ENCODE data around the gene BNC2. TPM values are rescaled to one million over a fixed set of nuclear protein-coding genes. Genes with fewer than 3 reads are reported as not detected.
"Not testable (repeated sequence)": the region's sequence is repeated elsewhere in the genome, so short reads cannot be mapped to it uniquely, and the experiment has no call there.

BNC2 gene
- total RNA-seq, 1 experiment from 2014 or later, result not detected

GRCh38 chr9:16446636-16447035, 423.8 kb downstream of the BNC2 start:
- no peak overlapping the region for H3K4me3 Mint-ChIP-seq (ENCODE audit: low read depth, unreplicated experiment)
- no peak for DNase-seq
- BruUV-seq (replicated peaks), result no TSS peak
- intact Hi-C loops (cut with micrococcal nuclease; ENCODE audit: unreplicated experiment), result loop anchor here (10.0 kb wide), 1 partner anchor 252 kb away; no protein-coding TSS in a partner anchor
- TF ChIP-seq CTCF (IDR thresholded peaks at IDR 0.05; ENCODE audit: unreplicated experiment), result no peak
- H3K27me3 Mint-ChIP-seq (ENCODE audit: unreplicated experiment), result no peaks in the 10 kb centered on the region
- H3K4me1 Mint-ChIP-seq (ENCODE audit: low read depth, unreplicated experiment), result peaks cover 6% of the 10 kb centered on the region
- H3K27ac Mint-ChIP-seq (ENCODE audit: unreplicated experiment), result no peak overlapping the region
- CTCF ChIA-PET, result no interaction called here
- H3K36me3 Mint-ChIP-seq (ENCODE audit: insufficient read depth, unreplicated experiment), result no peaks in the 10 kb centered on the region
- no peaks in the 10 kb centered on the region for H3K9me3 Mint-ChIP-seq (ENCODE audit: low read depth, unreplicated experiment)

GRCh38 chr9:16445141-16445920, 425.1 kb downstream of the BNC2 start:
- no peak for TF ChIP-seq CTCF (IDR thresholded peaks at IDR 0.05; ENCODE audit: unreplicated experiment)
- Mint-ChIP-seq H3K27me3 (ENCODE audit: unreplicated experiment) (no peaks in the 10 kb centered on the region), H3K36me3 (ENCODE audit: insufficient read depth, unreplicated experiment) (no peaks in the 10 kb centered on the region), H3K4me1 (ENCODE audit: low read depth, unreplicated experiment) (peaks cover 6% of the 10 kb centered on the region), H3K9me3 (ENCODE audit: low read depth, unreplicated experiment) (no peaks in the 10 kb centered on the region), H3K27ac (ENCODE audit: unreplicated experiment) (no peak overlapping the region), H3K4me3 (ENCODE audit: low read depth, unreplicated experiment) (no peak overlapping the region)
- CTCF ChIA-PET, result interaction anchor here (0.6 kb wide), 1 partner anchor 743 kb away, joined by 4 read pairs; no protein-coding TSS in a partner anchor
- DNase-seq, result no peak
- intact Hi-C loops (cut with micrococcal nuclease; ENCODE audit: unreplicated experiment), result loop anchor here (10.0 kb wide), 1 partner anchor 251 kb away; no protein-coding TSS in a partner anchor
- no TSS peak for BruUV-seq (replicated peaks)

GRCh38 chr9:16442622-16443021, 427.8 kb downstream of the BNC2 start:
- H3K9me3 Mint-ChIP-seq (ENCODE audit: low read depth, unreplicated experiment), result peaks cover 2% of the 10 kb centered on the region
- H3K4me1 Mint-ChIP-seq (ENCODE audit: low read depth, unreplicated experiment), result peaks cover 6% of the 10 kb centered on the region
- H3K27ac Mint-ChIP-seq (ENCODE audit: unreplicated experiment), result no peak overlapping the region
- intact Hi-C loops (cut with micrococcal nuclease; ENCODE audit: unreplicated experiment), result loop anchor here (10.0 kb wide), 1 partner anchor 248 kb away; no protein-coding TSS in a partner anchor
- TF ChIP-seq CTCF (IDR thresholded peaks at IDR 0.05; ENCODE audit: unreplicated experiment), result no peak
- no TSS peak for BruUV-seq (replicated peaks)
- H3K4me3 Mint-ChIP-seq (ENCODE audit: low read depth, unreplicated experiment), result no peak overlapping the region
- no peaks in the 10 kb centered on the region for H3K36me3 Mint-ChIP-seq (ENCODE audit: insufficient read depth, unreplicated experiment)
- CTCF ChIA-PET, result no interaction called here
- H3K27me3 Mint-ChIP-seq (ENCODE audit: unreplicated experiment), result no peaks in the 10 kb centered on the region
- peak; percentile 33 for DNase-seq

- no peak overlapping the region for H3K4me3 Mint-ChIP-seq (ENCODE audit: low read depth, unreplicated experiment)
- no peak overlapping the region for H3K27ac Mint-ChIP-seq (ENCODE audit: unreplicated experiment)
- no peak for DNase-seq
- BruUV-seq (replicated peaks), result no TSS peak
- no peak for TF ChIP-seq CTCF (IDR thresholded peaks at IDR 0.05; ENCODE audit: unreplicated experiment)
- peaks cover 2% of the 10 kb centered on the region for H3K9me3 Mint-ChIP-seq (ENCODE audit: low read depth, unreplicated experiment)
- CTCF ChIA-PET, result no interaction called here
- H3K4me1 Mint-ChIP-seq (ENCODE audit: low read depth, unreplicated experiment), result peaks cover 6% of the 10 kb centered on the region
- no peaks in the 10 kb centered on the region for H3K27me3 Mint-ChIP-seq (ENCODE audit: unreplicated experiment)
- H3K36me3 Mint-ChIP-seq (ENCODE audit: insufficient read depth, unreplicated experiment), result no peaks in the 10 kb centered on the region
- intact Hi-C loops (cut with micrococcal nuclease; ENCODE audit: unreplicated experiment), result loop anchor here (10.0 kb wide), 1 partner anchor 247 kb away; no protein-coding TSS in a partner anchor
Measured at GRCh38 chr9:16441791-16442190, 428.7 kb downstream of the BNC2 start.

- H3K36me3 Mint-ChIP-seq (ENCODE audit: insufficient read depth, unreplicated experiment); intact Hi-C loops (cut with micrococcal nuclease; ENCODE audit: unreplicated experiment); CTCF ChIA-PET; BruUV-seq (replicated peaks); H3K27ac Mint-ChIP-seq (ENCODE audit: unreplicated experiment); H3K9me3 Mint-ChIP-seq (ENCODE audit: low read depth, unreplicated experiment); H3K4me1 Mint-ChIP-seq (ENCODE audit: low read depth, unreplicated experiment); DNase-seq; H3K4me3 Mint-ChIP-seq (ENCODE audit: low read depth, unreplicated experiment); H3K27me3 Mint-ChIP-seq (ENCODE audit: unreplicated experiment): not testable (repeated sequence)
Measured at GRCh38 chr9:16438831-16439230, 431.6 kb downstream of the BNC2 start.

Measured in Calu3 (cell line).